22Rv1 (cell line): ENCODE measurements around the gene ROS1.

Experiments
- ZFX ChIP-seq: fragments of 450-650 bp; IDR thresholded peaks from 2 replicates; pipeline ENCODE4 v1.6.1; 2017; ENCODE audit warnings: antibody characterized with exemption, borderline replicate concordance
- TF ChIP-seq, protein P1 (sequence below): fragments of 450-650 bp; IDR thresholded peaks from 2 replicates; pipeline ENCODE4 v1.5.1; 2017; ENCODE audit warnings: mild to moderate bottlenecking

DNA sequence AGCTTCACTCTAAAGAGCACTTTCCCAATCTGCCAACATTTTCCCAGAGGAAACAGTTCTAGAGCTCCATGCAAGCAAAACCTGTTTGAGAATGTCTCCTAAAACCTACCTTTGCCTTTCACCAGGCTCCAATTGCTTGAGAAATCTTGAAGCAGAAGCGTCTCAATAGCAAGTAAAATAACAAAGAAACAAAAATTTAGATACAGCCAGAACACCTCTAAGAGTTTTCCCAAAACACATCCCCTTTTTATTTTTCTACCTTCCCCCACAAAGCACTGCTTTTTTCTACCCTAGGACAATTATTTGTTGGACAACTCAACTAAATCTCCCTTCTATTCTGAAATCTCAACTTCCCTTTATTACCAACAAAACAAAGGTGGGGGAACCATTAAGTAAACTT lies 156.8 kb downstream of the ROS1 start:
- TF ChIP-seq, protein P1, sequence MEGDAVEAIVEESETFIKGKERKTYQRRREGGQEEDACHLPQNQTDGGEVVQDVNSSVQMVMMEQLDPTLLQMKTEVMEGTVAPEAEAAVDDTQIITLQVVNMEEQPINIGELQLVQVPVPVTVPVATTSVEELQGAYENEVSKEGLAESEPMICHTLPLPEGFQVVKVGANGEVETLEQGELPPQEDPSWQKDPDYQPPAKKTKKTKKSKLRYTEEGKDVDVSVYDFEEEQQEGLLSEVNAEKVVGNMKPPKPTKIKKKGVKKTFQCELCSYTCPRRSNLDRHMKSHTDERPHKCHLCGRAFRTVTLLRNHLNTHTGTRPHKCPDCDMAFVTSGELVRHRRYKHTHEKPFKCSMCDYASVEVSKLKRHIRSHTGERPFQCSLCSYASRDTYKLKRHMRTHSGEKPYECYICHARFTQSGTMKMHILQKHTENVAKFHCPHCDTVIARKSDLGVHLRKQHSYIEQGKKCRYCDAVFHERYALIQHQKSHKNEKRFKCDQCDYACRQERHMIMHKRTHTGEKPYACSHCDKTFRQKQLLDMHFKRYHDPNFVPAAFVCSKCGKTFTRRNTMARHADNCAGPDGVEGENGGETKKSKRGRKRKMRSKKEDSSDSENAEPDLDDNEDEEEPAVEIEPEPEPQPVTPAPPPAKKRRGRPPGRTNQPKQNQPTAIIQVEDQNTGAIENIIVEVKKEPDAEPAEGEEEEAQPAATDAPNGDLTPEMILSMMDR = no peak
- no peak for TF ChIP-seq ZFX
